HG03025 (cell line): ENCODE results near the gene CORO7.

ENCODE experiments used
- ATAC-seq: cut with Tn5 transposase; IDR thresholded peaks from one replicate; pipeline ENCODE4 v1.9.1; 2021; ENCODE audit warnings: mild to moderate bottlenecking, moderate library complexity; ENCODE audit not compliant: unreplicated experiment, low FRiP score

The CORO7 gene

GRCh38 chr16:4416200-4417032, at the start of gene CORO7:
CORO7 (minus strand) TSS chr16:4416596; CDS start chr16:4416518, 78 bp downstream.
- ATAC-seq: peak; percentile 52

GRCh38 chr16:4463522-4464163, 47.2 kb upstream of the CORO7 start:
- no peak for ATAC-seq

GRCh38 chr16:4461250-4462085, 45.1 kb upstream of the CORO7 start:
- no peak for ATAC-seq

GRCh38 chr16:4460936-4461249, 44.5 kb upstream of the CORO7 start:
- no peak for ATAC-seq

GRCh38 chr16:4455951-4456350, 39.6 kb upstream of the CORO7 start:
- no peak for ATAC-seq

GRCh38 chr16:4455081-4455480, 38.7 kb upstream of the CORO7 start:
- ATAC-seq: no peak

- ATAC-seq: no peak
Observed at GRCh38 chr16:4454623-4455022, 38.2 kb upstream of the CORO7 start.

- no peak for ATAC-seq
Observed at GRCh38 chr16:4452674-4453073, 36.3 kb upstream of the CORO7 start.

- ATAC-seq: no peak
Observed at GRCh38 chr16:4450931-4451519, 34.6 kb upstream of the CORO7 start.

GRCh38 chr16:4450430-4450829, 34.0 kb upstream of the CORO7 start:
- ATAC-seq: no peak

GRCh38 chr16:4443986-4444385, 27.6 kb upstream of the CORO7 start:
- no peak for ATAC-seq

GRCh38 chr16:4443271-4443670, 26.9 kb upstream of the CORO7 start:
- no peak for ATAC-seq

- ATAC-seq: no peak
Observed at GRCh38 chr16:4442371-4442770, 26.0 kb upstream of the CORO7 start.

GRCh38 chr16:4437366-4437765, 21.0 kb upstream of the CORO7 start:
- ATAC-seq: no peak

GRCh38 chr16:4435337-4436067, 19.1 kb upstream of the CORO7 start:
- ATAC-seq: no peak

- no peak for ATAC-seq
Observed at GRCh38 chr16:4433914-4434787, 17.8 kb upstream of the CORO7 start.

- ATAC-seq: no peak
Observed at GRCh38 chr16:4433228-4433627, 16.8 kb upstream of the CORO7 start.

GRCh38 chr16:4431023-4431422, 14.6 kb upstream of the CORO7 start:
- ATAC-seq: no peak

- no peak for ATAC-seq
Observed at GRCh38 chr16:4428500-4428899, 12.1 kb upstream of the CORO7 start.
